Peyer's patch (tissue), 4 donors: Measurements from ENCODE around the gene GGA1.

ENCODE experiments used
- POLR2A ChIP-seq, 2 donors: fragments of 450-650 bp; IDR thresholded peaks; one replicate each; pipeline ENCODE4 v1.5.1; 2017; ENCODE audit warnings: antibody characterized with exemption in 2 of 2, mild to moderate bottlenecking in 2 of 2, moderate library complexity in 2 of 2
- TF ChIP-seq, protein P1 (sequence below), 6 experiments: fragments of 450-650 bp in 4 of 6; fragments of 200-600 bp in 2 of 6; sonication (generic) in 1 of 6; IDR thresholded peaks; one replicate each; pipeline ENCODE4 v1.5.1; 2017 to 2019; ENCODE audit warnings: antibody characterized with exemption in 6 of 6, mild to moderate bottlenecking in 3 of 6, moderate library complexity in 1 of 6

DNA sequence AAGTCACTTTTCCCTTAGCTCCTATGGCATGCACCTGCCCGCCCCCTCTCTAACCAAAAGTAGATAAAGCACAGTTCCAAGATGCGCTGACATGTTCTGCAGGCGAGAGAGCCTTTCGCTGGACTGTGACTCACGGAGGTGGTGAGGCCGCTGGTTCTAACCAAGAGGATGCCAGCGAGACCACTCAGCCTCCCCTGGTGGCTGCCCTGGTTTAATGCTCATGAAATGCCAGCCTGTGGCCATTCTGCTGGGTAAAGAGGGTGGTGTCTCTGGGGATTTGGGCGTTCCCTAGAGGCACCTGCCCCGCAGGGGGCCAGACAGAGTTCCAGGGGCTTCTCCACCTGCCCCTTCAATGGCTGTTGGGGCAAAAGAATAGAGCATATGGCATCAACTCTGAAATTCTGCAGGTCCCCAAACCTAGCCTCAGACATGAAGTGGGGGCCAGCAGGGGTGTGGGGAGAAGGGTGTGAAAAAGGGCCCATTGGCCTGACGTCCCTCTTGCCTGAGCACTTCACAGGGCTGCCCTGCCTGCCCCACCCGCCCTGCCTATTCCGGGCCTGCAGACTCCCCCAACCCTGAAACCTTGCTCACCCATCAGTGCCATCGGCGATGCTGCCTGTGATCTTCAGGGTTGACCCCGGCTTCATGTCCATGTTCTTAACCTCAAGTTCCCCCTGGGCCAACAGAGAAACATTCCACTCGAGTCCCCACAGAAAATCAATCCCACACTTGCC, 37.2 kb upstream of the GGA1 start:
- TF ChIP-seq, protein P1, sequence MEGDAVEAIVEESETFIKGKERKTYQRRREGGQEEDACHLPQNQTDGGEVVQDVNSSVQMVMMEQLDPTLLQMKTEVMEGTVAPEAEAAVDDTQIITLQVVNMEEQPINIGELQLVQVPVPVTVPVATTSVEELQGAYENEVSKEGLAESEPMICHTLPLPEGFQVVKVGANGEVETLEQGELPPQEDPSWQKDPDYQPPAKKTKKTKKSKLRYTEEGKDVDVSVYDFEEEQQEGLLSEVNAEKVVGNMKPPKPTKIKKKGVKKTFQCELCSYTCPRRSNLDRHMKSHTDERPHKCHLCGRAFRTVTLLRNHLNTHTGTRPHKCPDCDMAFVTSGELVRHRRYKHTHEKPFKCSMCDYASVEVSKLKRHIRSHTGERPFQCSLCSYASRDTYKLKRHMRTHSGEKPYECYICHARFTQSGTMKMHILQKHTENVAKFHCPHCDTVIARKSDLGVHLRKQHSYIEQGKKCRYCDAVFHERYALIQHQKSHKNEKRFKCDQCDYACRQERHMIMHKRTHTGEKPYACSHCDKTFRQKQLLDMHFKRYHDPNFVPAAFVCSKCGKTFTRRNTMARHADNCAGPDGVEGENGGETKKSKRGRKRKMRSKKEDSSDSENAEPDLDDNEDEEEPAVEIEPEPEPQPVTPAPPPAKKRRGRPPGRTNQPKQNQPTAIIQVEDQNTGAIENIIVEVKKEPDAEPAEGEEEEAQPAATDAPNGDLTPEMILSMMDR (IDR thresholded peaks at IDR 0.05) = peak in 1 of 6 experiments; percentile 6
- no peak for TF ChIP-seq POLR2A (IDR thresholded peaks at IDR 0.05)
